Fibroblast of lung (primary cell): ENCODE measurements around the gene HBP1. TPM values are rescaled to one million over a fixed set of nuclear protein-coding genes. Genes with fewer than 3 reads are reported as not detected.
A peak's percentile ranks its signal among the peaks of the same experiment; 100 is the strongest.

Experiments
- DNase-seq, 2 donors: peaks; one replicate each; pipeline versions ENCODE4 v3.0.0 to v3.0.0-alpha.2; 2010; ENCODE audit warnings: low read depth in 2 of 2
- H2AFZ ChIP-seq: 2 replicates; pipeline ENCODE4 v1.5.1; 2012; ENCODE audit warnings: low read length, control low read depth, inconsistent platforms
- H3K27ac ChIP-seq: 2 replicates; pipeline ENCODE4 v1.5.1; 2011; ENCODE audit warnings: low read length, control low read depth; ENCODE audit not compliant: insufficient read depth
- H3K27me3 ChIP-seq: 2 replicates; pipeline ENCODE4 v1.5.1; 2011; ENCODE audit warnings: mild to moderate bottlenecking, low read length; ENCODE audit not compliant: control insufficient read depth, insufficient read depth
- H3K36me3 ChIP-seq: 2 replicates; pipeline ENCODE4 v1.5.1; 2011; ENCODE audit warnings: low read length; ENCODE audit not compliant: control insufficient read depth, insufficient read depth
- H3K4me1 ChIP-seq: 2 replicates; pipeline ENCODE4 v1.5.1; 2011; ENCODE audit warnings: low read length; ENCODE audit not compliant: control insufficient read depth, insufficient read depth; ENCODE audit errors: extremely low read depth
- H3K4me2 ChIP-seq: 2 replicates; pipeline ENCODE4 v1.5.1; 2011; ENCODE audit warnings: low read length, control low read depth; ENCODE audit not compliant: insufficient read depth; ENCODE audit errors: extremely low read depth
- H3K4me3 ChIP-seq, 4 experiments: fragments of 200-600 bp in 1 of 4; sonication (generic) in 1 of 4; replicated peaks in 1 of 4; 2 replicates each; pipeline ENCODE4 v1.5.1; 2011 to 2016; ENCODE audit warnings: low read length in 4 of 4, low read depth in 3 of 4, mild to moderate bottlenecking in 3 of 4, control low read depth in 2 of 4, inconsistent platforms in 1 of 4, mixed read lengths in 1 of 4; ENCODE audit not compliant: insufficient read depth in 1 of 4; ENCODE audit errors: control extremely low read depth in 1 of 4
- H3K79me2 ChIP-seq: 2 replicates; pipeline ENCODE4 v1.5.1; 2012; ENCODE audit warnings: mild to moderate bottlenecking, low read length, inconsistent platforms; ENCODE audit not compliant: control insufficient read depth, insufficient read depth
- H3K9ac ChIP-seq: 2 replicates; pipeline ENCODE4 v1.5.1; 2011; ENCODE audit warnings: mild to moderate bottlenecking, low read length, control low read depth; ENCODE audit not compliant: insufficient read depth
- H3K9me3 ChIP-seq: 2 replicates; pipeline ENCODE4 v1.5.1; 2012; ENCODE audit warnings: low read depth, low read length; ENCODE audit not compliant: control insufficient read depth, insufficient read depth
- H4K20me1 ChIP-seq: 2 replicates; pipeline ENCODE4 v1.5.1; 2011; ENCODE audit warnings: low read length; ENCODE audit not compliant: control insufficient read depth, insufficient read depth; ENCODE audit errors: extremely low read depth
- EZH2 ChIP-seq: IDR thresholded peaks from 2 replicates; pipeline ENCODE4 v1.5.1; 2012; ENCODE audit warnings: low read length, control low read depth, mild to moderate bottlenecking; ENCODE audit errors: missing control alignments
- polyA plus RNA-seq, 2 donors: library from polyadenylated mRNA; depleted of rRNA in 1 of 2; stranded (reverse) in 1 of 2; unstranded in 1 of 2; fragments of >200 nt; gene quantifications; 2 replicates each; pipeline ENCODE4 v1.2.1, GENCODE V29; 2011 to 2012; ENCODE audit warnings: missing spikeins in 1 of 2
- total RNA-seq: library from RNA; depleted of rRNA; stranded (reverse); fragments of >200 nt; gene quantifications from 2 replicates; pipeline ENCODE4 v1.2.1, GENCODE V29; 2014
- TF ChIP-seq, protein P1 (sequence below), 2 donors: IDR thresholded peaks in 1 of 2; conservative IDR thresholded peaks in 1 of 2; 1 replicate in 1 of 2; 2 replicates in 1 of 2; pipeline ENCODE4 v1.5.1; 2011 to 2012; ENCODE audit warnings: low read length in 2 of 2, control low read depth in 1 of 2, inconsistent platforms in 1 of 2, low read depth in 1 of 2, mild to moderate bottlenecking in 1 of 2

HBP1 gene
- total and polyA plus RNA-seq, 2 donors (not counting 1 experiment from before 2014, with no cell fraction given), result 72.9 to 122 TPM

DNA sequence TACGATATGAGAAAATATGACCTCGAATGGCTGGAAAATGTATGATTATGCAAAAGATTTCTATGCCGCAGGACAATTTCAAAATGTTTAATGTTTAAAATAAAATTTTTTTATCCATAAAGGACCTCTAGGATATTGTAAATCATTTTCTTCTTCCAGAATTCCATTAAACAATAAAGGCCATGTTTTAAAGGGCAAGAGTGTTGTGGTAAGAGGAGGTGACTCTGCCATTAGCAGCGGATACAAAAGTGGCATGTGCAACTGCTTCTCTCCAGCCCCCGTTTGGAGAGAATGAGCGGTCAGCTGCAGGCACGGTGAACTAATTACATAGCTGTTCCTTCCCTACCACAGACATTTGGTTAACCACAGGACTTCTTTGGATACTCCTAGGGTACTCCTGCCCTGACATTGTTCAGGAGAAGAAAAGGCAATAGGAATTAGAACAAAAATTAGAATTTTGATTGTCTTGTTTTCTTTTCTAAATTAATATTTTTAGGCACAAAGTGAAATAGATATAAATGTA, 63.8 kb downstream of the HBP1 start:
- TF ChIP-seq, protein P1, sequence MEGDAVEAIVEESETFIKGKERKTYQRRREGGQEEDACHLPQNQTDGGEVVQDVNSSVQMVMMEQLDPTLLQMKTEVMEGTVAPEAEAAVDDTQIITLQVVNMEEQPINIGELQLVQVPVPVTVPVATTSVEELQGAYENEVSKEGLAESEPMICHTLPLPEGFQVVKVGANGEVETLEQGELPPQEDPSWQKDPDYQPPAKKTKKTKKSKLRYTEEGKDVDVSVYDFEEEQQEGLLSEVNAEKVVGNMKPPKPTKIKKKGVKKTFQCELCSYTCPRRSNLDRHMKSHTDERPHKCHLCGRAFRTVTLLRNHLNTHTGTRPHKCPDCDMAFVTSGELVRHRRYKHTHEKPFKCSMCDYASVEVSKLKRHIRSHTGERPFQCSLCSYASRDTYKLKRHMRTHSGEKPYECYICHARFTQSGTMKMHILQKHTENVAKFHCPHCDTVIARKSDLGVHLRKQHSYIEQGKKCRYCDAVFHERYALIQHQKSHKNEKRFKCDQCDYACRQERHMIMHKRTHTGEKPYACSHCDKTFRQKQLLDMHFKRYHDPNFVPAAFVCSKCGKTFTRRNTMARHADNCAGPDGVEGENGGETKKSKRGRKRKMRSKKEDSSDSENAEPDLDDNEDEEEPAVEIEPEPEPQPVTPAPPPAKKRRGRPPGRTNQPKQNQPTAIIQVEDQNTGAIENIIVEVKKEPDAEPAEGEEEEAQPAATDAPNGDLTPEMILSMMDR (conservative IDR thresholded peaks at IDR 0.05 in 1 of 2, IDR thresholded peaks at IDR 0.05 in 1 of 2; ENCODE audit: low read depth in 1 of 2, low read length in 2 of 2), result no peak
- TF ChIP-seq EZH2, result no peak
- peak; percentile 52 to 92 for DNase-seq
- H3K27me3 ChIP-seq, result no peaks in the 10 kb centered on the region

GRCh38 chr7:107233174-107233573, 64.4 kb downstream of the HBP1 start:
- Histone ChIP-seq H3K4me1 (peaks cover 2% of the 10 kb centered on the region), H3K4me3 (no peak overlapping the region), H3K36me3 (no peaks in the 10 kb centered on the region), H2AFZ (no peak overlapping the region), H4K20me1 (no peaks in the 10 kb centered on the region), H3K9ac (no peak overlapping the region), H3K4me2 (no peak overlapping the region), H3K9me3 (no peaks in the 10 kb centered on the region), H3K27ac (no peak overlapping the region), H3K79me2 (no peaks in the 10 kb centered on the region), H3K27me3 (no peaks in the 10 kb centered on the region)
- TF ChIP-seq EZH2, result no peak
- TF ChIP-seq, protein P1 (conservative IDR thresholded peaks at IDR 0.05 in 1 of 2, IDR thresholded peaks at IDR 0.05 in 1 of 2; ENCODE audit: low read depth in 1 of 2, low read length in 2 of 2), result no peak
- DNase-seq, result peak in 1 of 2 donors; percentile 8

More for the DNA sequence above, 63.8 kb downstream of the HBP1 start:
- Histone ChIP-seq H3K9ac (no peak overlapping the region), H3K79me2 (no peaks in the 10 kb centered on the region), H3K27ac (no peak overlapping the region), H3K4me2 (no peak overlapping the region), H3K9me3 (no peaks in the 10 kb centered on the region), H3K4me1 (peaks cover 2% of the 10 kb centered on the region), H4K20me1 (no peaks in the 10 kb centered on the region), H3K4me3 (no peak overlapping the region), H2AFZ (no peak overlapping the region), H3K36me3 (no peaks in the 10 kb centered on the region)

- Histone ChIP-seq H3K36me3 (no peaks in the 10 kb centered on the region), H4K20me1 (no peaks in the 10 kb centered on the region), H3K9me3 (no peaks in the 10 kb centered on the region), H3K4me1 (peaks cover 2% of the 10 kb centered on the region), H3K4me2 (no peak overlapping the region), H3K9ac (no peak overlapping the region), H3K79me2 (no peaks in the 10 kb centered on the region), H3K4me3 (no peak overlapping the region), H2AFZ (no peak overlapping the region), H3K27ac (no peak overlapping the region), H3K27me3 (no peaks in the 10 kb centered on the region)
- TF ChIP-seq, protein P1 (conservative IDR thresholded peaks at IDR 0.05 in 1 of 2, IDR thresholded peaks at IDR 0.05 in 1 of 2; ENCODE audit: low read depth in 1 of 2, low read length in 2 of 2), result no peak
- TF ChIP-seq EZH2, result no peak
- no peak for DNase-seq
Measured at GRCh38 chr7:107233981-107234380, 65.2 kb downstream of the HBP1 start.
